ENCODE results near the gene SH3RF3. TPM values are rescaled to one million over a fixed set of nuclear protein-coding genes. Genes with fewer than 3 reads are reported as not detected.

SH3RF3 gene
- total RNA-seq, 2 donors from 2014 or later, result 1.3 to 5.6 TPM

GRCh38 chr2:109473616-109474318 is 344.8 kb downstream of the SH3RF3 start:
- Histone ChIP-seq H3K27me3 (no peaks in the 10 kb centered on the region), H3K27ac (no peak overlapping the region), H3K9me3 (no peaks in the 10 kb centered on the region), H3K36me3 (replicated peaks in 1 of 2; ENCODE audit: insufficient read depth in 1 of 2, low read depth in 2 of 2) (no peaks in the 10 kb centered on the region), H3K4me3 (no peak overlapping the region), H3K4me1 (no peaks in the 10 kb centered on the region)
- ATAC-seq (no peak), DNase-seq (no peak)
- intact Hi-C loops (cut with DNase I), result no loop called here
- WGBS, 2 donors, result 61 to 94% methylated on average over 8 to 12 of the region's 12 CpGs
- no peak for TF ChIP-seq POLR2A (IDR thresholded peaks at IDR 0.05)
- TF ChIP-seq, protein P1, sequence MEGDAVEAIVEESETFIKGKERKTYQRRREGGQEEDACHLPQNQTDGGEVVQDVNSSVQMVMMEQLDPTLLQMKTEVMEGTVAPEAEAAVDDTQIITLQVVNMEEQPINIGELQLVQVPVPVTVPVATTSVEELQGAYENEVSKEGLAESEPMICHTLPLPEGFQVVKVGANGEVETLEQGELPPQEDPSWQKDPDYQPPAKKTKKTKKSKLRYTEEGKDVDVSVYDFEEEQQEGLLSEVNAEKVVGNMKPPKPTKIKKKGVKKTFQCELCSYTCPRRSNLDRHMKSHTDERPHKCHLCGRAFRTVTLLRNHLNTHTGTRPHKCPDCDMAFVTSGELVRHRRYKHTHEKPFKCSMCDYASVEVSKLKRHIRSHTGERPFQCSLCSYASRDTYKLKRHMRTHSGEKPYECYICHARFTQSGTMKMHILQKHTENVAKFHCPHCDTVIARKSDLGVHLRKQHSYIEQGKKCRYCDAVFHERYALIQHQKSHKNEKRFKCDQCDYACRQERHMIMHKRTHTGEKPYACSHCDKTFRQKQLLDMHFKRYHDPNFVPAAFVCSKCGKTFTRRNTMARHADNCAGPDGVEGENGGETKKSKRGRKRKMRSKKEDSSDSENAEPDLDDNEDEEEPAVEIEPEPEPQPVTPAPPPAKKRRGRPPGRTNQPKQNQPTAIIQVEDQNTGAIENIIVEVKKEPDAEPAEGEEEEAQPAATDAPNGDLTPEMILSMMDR (IDR thresholded peaks at IDR 0.05), result no peak

DNA sequence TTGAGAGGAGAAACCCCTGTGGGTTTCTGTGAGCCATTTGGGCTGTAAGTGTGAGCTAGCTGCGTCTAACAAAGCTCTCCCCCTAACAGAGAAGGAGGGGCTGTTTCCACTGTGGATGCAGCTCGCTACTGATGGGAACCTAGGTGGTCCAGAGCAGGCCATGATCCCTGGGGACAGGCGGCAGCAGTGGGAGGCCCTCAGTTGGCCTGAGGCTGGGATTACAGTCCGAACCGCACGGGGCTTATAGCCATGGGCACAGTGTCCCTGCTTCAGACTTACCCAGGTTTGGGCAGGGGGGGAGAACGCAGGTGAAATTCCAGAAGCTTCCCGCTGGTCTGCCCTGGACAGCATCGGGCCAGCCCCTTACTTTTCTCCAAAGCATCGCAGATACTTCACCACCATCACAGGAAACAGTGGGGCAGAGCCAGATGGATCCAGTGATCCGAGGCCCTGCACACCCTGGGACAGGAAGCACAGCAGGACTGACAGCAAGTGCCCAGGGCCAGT is 345.4 kb downstream of the SH3RF3 start:
- ATAC-seq (no peak), DNase-seq (no peak)
- TF ChIP-seq, protein P1 (IDR thresholded peaks at IDR 0.05), result no peak
- no peak for TF ChIP-seq POLR2A (IDR thresholded peaks at IDR 0.05)
- H3K4me3 ChIP-seq, result no peak overlapping the region
- intact Hi-C loops (cut with DNase I), result no loop called here
- no peaks in the 10 kb centered on the region for H3K4me1 ChIP-seq
- H3K36me3 ChIP-seq (replicated peaks in 1 of 2; ENCODE audit: insufficient read depth in 1 of 2, low read depth in 2 of 2), result no peaks in the 10 kb centered on the region
- no peaks in the 10 kb centered on the region for H3K9me3 ChIP-seq
- no peak overlapping the region for H3K27ac ChIP-seq
- 75 to 81% methylated on average over 7 to 11 of the region's 11 CpGs for whole genome bisulfite sequencing, 2 donors
- no peaks in the 10 kb centered on the region for H3K27me3 ChIP-seq

DNA sequence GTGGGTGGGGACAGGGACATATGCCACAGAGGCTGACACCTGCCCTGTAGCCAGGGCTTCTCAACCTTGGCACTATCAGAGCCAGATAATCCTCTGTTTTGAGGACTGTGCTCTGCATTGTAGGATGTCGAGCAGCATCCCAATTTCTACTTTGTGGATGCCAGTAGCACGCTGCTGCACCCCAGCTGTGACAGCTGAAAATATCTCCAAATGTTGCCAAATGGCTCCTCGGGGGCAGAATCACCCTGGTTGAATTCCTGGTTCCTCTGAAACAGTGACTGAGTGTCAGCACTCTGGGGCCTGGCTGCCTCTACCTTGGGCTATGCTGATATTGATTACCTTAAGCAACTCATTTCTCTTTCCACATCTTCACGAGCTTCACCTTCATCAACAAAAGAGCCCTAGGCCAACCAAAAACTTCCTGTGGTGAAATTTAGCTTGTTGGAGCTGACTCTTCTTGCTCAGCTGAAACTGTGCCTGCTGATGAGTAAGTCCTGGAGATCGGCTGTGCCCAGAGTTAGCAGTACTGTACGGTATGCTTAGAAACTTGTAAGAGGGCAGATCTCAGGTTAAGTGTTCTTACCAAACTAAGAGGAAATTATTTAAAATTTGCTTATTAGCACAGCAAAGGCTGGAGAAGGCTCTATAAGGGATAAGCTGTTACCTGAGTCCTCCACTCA is 346.7 kb downstream of the SH3RF3 start:
- no peak overlapping the region for H3K4me3 ChIP-seq
- H3K36me3 ChIP-seq (replicated peaks in 1 of 2; ENCODE audit: insufficient read depth in 1 of 2, low read depth in 2 of 2), result no peaks in the 10 kb centered on the region
- peaks cover 7% of the 10 kb centered on the region for H3K4me1 ChIP-seq
- intact Hi-C loops (cut with DNase I), result no loop called here
- no peak for DNase-seq
- no peaks in the 10 kb centered on the region for H3K27me3 ChIP-seq
- H3K9me3 ChIP-seq, result no peaks in the 10 kb centered on the region
- TF ChIP-seq, protein P1 (IDR thresholded peaks at IDR 0.05), result no peak
- TF ChIP-seq POLR2A (IDR thresholded peaks at IDR 0.05), result no peak
- ATAC-seq, result no peak
- WGBS, 2 donors, result 74 to 84% methylated on average over 4 to 6 of the region's 6 CpGs
- H3K27ac ChIP-seq, result no peak overlapping the region

GRCh38 chr2:109476641-109477441 is 347.8 kb downstream of the SH3RF3 start:
- Histone ChIP-seq H3K27ac (no peak overlapping the region), H3K27me3 (no peaks in the 10 kb centered on the region), H3K4me1 (peaks cover 18% of the 10 kb centered on the region), H3K4me3 (no peak overlapping the region), H3K9me3 (no peaks in the 10 kb centered on the region), H3K36me3 (replicated peaks in 1 of 2; ENCODE audit: insufficient read depth in 1 of 2, low read depth in 2 of 2) (no peaks in the 10 kb centered on the region)
- ATAC-seq (no peak), DNase-seq (no peak)
- intact Hi-C loops (cut with DNase I), result no loop called here
- WGBS, 2 donors, result 87 to 90% methylated on average over 10 of the region's 10 CpGs
- TF ChIP-seq POLR2A (IDR thresholded peaks at IDR 0.05), result no peak
- TF ChIP-seq, protein P1 (IDR thresholded peaks at IDR 0.05), result no peak
